Measurements from ENCODE around the gene CDYL2. TPM values are rescaled to one million over a fixed set of nuclear protein-coding genes. Genes with fewer than 3 reads are reported as not detected.

The CDYL2 gene
- total RNA-seq, 2 donors from 2014 or later: 12.1 to 16.0 TPM

DNA sequence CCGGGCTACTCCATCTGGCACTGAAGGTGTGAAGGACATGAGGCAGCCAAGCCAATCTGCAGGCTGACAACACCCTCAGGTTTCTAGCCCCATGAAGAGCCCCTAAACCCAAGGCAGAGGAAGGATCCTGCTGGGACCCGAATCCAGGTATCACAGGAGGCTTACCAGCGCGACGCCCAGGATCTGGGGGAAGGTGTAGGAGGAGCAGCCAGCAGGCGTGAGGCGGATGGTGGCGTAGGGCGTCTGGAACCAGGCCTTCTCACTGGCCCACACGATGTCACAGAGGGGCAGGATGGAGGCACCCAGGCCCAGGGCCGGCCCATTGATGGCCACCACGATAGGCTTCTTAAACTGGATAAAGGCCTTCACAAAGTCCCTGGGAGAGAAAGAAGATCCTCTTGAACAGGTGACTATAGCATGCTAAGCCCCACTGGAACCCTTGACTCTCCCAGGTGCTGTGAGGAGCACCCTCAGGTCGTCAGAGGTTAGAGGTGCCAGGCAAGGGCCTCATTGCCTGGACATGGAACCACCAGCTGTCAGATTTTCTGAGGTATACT is 191.9 kb downstream of the CDYL2 start:
- intact Hi-C loops (cut with DNase I): no loop called here
- DNase-seq (ENCODE audit: low spot score): no peak

DNA sequence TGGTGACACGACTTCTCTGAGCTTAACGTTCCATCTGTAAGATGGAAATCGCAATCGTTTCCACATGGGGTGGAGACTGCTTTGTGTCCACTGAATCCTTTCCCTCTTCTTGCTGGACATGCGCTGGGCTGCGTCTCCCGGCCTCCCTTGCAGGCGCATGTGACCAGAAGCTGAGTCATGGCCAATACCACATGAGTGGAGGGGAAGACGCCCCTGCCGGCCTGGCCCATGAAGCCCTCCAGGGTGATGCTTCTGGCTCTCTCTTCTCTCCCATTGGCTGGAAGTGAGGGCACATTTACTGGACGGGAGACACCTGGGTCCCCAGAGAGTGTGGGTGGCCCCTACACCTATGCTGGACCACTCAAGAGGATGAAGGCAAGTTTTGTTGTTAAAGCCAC is 192.5 kb downstream of the CDYL2 start:
- intact Hi-C loops (cut with DNase I): no loop called here
- no peak for DNase-seq (ENCODE audit: low spot score)

- intact Hi-C loops (cut with DNase I): no loop called here
- DNase-seq (ENCODE audit: low spot score): no peak
Measured at GRCh38 chr16:80611171-80611929, 193.0 kb downstream of the CDYL2 start.

DNA sequence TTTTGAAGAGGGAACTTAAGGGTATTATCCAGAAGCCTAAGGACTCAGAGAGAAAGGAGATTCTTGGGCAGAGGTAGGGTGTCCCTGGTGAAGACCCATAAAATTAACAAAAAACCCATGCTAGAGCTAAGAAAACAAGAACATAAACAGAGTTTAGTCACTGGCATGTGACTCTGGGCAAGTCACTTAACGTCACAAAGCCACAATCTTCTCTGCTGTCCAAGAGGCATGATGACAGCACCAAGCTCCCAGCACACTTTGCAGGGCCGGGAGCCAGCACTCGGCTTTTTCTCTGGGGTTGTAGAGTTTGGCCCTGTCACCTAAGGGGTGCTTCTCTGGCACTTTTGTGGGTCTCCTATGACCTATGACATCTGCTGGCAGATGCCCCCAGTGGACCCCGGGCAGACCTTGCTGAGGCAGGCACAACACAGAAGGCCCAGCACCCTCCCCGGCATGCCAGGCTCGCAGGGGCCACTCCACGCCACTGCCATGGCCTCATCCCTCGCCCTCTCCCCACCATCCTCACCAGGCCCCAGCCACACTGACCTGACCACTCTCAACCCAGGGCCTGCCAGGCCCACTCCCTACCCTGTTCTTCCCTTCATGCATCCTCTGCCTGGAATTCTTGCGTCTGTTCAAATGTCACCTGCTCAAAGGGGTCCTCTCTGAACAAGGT is 193.8 kb downstream of the CDYL2 start:
- DNase-seq (ENCODE audit: low spot score): no peak
- intact Hi-C loops (cut with DNase I): no loop called here

DNA sequence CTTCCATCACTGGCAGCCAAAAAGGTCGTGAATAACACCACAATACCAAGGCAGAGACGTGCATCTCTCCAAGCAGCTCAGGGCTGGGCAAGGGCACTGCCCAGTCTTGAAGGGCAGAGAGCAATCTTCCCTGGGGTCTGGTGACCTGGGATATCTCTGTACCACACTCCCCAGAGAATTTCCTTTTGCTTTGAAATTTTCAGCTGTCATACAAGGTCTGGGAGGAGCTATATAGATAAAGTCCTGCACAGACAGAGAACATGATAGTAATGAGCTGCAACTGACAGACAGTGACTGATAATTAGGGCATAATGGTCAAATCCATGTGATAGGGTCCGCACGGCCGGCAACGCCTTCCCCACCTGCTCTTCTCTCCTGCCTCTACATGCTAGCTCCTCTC is 195.5 kb downstream of the CDYL2 start:
- DNase-seq (ENCODE audit: low spot score): no peak
- intact Hi-C loops (cut with DNase I): no loop called here

DNA sequence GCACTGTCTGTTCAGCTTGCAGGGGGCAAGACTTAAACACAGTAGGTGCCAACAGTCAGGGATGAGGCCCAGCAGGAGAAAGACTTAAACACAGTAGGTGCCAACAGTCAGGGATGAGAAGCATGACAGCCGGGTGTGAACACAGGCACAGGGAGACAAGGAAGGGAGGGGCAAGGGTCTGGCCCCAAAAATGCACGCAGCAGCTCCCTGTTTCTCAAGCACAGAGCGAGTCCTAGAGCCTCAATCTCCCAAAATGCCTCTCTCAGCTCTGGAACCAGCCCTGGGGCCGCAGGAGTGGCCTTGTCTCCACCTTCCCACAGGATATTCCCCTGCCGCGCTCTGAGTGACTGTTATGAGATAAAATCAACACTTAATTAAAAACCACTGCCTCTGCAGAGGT is 197.2 kb downstream of the CDYL2 start:
- DNase-seq (ENCODE audit: low spot score): no peak
- intact Hi-C loops (cut with DNase I): no loop called here

DNA sequence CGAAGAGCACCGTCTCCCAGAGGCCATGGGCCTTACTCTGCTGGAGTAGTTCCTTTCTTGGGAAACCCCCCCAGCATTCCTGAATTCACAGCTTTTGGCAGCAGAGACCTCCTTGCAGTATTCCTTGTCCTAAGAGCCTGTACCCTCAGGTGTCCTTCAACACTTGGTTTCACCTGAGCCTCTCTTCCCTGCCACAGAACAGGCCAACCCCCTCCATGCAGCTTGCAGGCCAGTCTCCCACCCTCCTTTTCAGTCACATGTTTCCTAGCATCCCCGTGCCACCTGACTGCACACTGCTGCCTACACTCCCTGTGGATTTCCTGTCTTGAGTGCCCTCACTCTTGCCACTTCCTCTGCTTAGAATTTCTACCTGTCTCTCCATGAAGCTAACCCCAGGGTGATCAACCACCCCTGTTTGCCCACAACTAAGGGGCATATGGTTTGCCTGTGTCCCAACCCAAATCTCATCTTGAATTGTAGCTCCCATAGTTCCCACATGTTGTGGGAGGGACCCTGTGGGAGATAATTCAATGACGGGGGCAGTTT is 198.1 kb downstream of the CDYL2 start:
- no peak for DNase-seq (ENCODE audit: low spot score)
- intact Hi-C loops (cut with DNase I): no loop called here

GRCh38 chr16:80604600-80605355 is 199.6 kb downstream of the CDYL2 start:
- intact Hi-C loops (cut with DNase I): no loop called here
- no peak for DNase-seq (ENCODE audit: low spot score)

DNA sequence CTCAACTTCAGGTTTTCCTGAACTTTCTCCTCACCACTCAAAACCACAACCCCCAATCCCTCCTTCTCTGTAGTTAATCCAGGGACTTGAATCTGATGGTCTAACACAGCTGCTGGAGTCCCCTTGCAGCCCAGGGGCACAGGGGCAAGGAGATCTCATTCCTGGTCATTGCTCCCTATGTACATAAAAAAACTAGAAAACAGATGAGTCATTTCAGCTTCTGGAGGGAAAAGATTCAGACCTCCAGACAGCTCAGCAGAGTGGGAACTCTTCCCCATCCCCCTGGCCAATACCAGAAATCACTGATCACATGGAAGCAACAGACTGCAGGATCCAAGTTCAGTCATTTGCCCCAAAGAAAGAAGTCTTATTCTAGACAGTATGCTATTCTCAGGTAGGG is 201.5 kb downstream of the CDYL2 start:
- intact Hi-C loops (cut with DNase I): no loop called here
- DNase-seq (ENCODE audit: low spot score): no peak

GRCh38 chr16:80601182-80601581 is 203.2 kb downstream of the CDYL2 start:
- DNase-seq (ENCODE audit: low spot score): no peak
- intact Hi-C loops (cut with DNase I): no loop called here

DNA sequence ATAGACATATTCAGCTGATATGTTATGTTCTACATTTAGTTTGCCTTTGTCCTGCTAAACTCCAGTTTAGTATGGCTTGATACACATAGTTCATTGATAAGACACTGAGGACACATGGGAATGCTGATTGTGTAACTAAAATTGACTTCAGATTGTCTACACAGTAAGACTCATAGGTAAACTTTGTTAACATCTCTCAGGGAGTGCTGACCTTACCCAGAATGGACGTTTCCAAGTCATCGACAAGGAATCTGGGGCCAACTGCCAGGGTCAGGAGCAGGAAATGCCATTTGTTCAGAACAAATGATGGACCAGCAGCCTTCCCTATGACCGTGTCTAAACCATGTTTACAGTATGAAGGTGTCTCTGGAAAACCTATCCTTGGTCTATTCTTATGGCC is 204.9 kb downstream of the CDYL2 start:
- intact Hi-C loops (cut with DNase I): no loop called here
- no peak for DNase-seq (ENCODE audit: low spot score)

GRCh38 chr16:80596507-80597207 is 207.7 kb downstream of the CDYL2 start:
- DNase-seq (ENCODE audit: low spot score): no peak
- intact Hi-C loops (cut with DNase I): no loop called here

DNA sequence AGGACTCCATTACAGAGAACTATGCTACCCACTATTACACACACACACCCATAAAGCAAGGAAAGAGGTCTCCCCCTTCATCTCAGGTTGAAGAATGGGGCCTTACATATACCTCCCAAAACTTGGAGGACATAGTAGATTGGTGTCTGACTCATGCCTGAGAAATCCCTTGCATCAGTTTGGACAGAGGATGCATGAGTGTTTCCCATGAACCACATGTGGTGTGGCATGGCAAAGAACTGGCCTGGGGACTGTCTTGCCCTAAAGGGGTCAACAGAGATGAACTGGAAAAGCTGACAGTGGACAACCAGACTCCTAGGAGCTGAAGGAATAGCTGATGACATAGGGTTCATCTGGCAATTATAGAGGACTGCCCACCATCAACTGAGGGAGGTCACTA is 209.6 kb downstream of the CDYL2 start:
- intact Hi-C loops (cut with DNase I): no loop called here
- DNase-seq (ENCODE audit: low spot score): no peak

- intact Hi-C loops (cut with DNase I): no loop called here
- DNase-seq (ENCODE audit: low spot score): no peak
Measured at GRCh38 chr16:80592273-80592672, 212.1 kb downstream of the CDYL2 start.

GRCh38 chr16:80591071-80591915 is 213.1 kb downstream of the CDYL2 start:
- intact Hi-C loops (cut with DNase I): no loop called here
- no peak for DNase-seq (ENCODE audit: low spot score)

DNA sequence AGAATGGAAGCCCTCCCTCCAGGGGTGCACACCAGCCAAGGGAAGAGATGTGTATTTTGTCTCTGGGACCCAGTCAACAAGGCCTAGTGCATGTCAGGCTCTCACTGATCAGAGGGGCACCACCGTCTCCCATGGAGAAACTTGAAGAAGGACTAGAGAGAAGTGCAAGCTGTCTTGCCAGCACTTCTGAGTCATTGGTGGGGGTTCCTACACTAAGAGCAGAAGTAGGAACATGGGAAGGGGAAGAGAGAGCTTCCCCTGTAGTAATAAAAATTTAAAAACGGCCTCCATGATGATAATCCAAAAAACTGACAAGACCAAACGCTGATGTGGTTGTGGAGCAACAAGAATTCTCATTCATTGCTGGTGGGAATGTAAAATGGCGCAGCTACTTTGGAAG is 217.3 kb downstream of the CDYL2 start:
- intact Hi-C loops (cut with DNase I): no loop called here
- no peak for DNase-seq (ENCODE audit: low spot score)

DNA sequence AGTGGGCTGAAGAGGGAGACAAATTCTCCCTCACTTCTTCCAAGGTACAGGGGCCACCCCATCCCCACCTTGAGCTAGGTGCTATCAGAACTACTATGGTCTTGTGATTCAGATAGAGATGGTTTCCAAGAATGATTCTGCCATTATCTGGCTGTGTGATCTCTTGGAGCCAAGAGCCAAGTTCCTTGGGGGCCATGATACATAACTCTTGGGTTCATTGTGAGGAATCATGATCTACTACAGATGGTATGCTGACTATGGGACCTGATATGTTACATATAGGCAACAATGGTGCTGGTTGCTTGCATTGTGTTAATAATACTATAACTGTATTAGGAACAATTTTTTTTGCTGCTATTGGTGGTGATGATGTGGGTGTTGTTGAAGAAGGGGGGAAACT is 217.9 kb downstream of the CDYL2 start:
- intact Hi-C loops (cut with DNase I): no loop called here
- no peak for DNase-seq (ENCODE audit: low spot score)

- intact Hi-C loops (cut with DNase I): no loop called here
- DNase-seq (ENCODE audit: low spot score): no peak
Measured at GRCh38 chr16:80585764-80586163, 218.6 kb downstream of the CDYL2 start.

All from posterior vena cava (tissue), 2 donors.